ENCODE measurements around the gene GLTPD2.
A peak's percentile ranks its signal among the peaks of the same experiment; 100 is the strongest.
"Not testable (repeated sequence)": the region's sequence is repeated elsewhere in the genome, so short reads cannot be mapped to it uniquely, and the experiment has no call there.

Gene GLTPD2

GRCh38 chr17:4808378-4808767 lies 19.6 kb downstream of the GLTPD2 start:
- no peak for DNase-seq (ENCODE audit: low read depth)

GRCh38 chr17:4810696-4811290 lies 22.0 kb downstream of the GLTPD2 start:
- no peak for DNase-seq (ENCODE audit: low read depth)

GRCh38 chr17:4811471-4811870 lies 22.7 kb downstream of the GLTPD2 start:
- DNase-seq (ENCODE audit: low read depth): no peak

- no peak for DNase-seq (ENCODE audit: low read depth)
Measured at GRCh38 chr17:4812690-4813089, 23.9 kb downstream of the GLTPD2 start.

- no peak for DNase-seq (ENCODE audit: low read depth)
Measured at GRCh38 chr17:4815043-4815675, 26.4 kb downstream of the GLTPD2 start.

GRCh38 chr17:4816826-4817225 lies 28.1 kb downstream of the GLTPD2 start:
- DNase-seq (ENCODE audit: low read depth): no peak

- no peak for DNase-seq (ENCODE audit: low read depth)
Measured at GRCh38 chr17:4818276-4818675, 29.5 kb downstream of the GLTPD2 start.

- DNase-seq (ENCODE audit: low read depth): no peak
Measured at GRCh38 chr17:4822835-4823234, 34.1 kb downstream of the GLTPD2 start.

- DNase-seq (ENCODE audit: low read depth): no peak
Measured at GRCh38 chr17:4823373-4824089, 34.8 kb downstream of the GLTPD2 start.

- DNase-seq (ENCODE audit: low read depth): no peak
Measured at GRCh38 chr17:4827399-4827798, 38.6 kb downstream of the GLTPD2 start.

- DNase-seq (ENCODE audit: low read depth): not testable (repeated sequence)
Measured at GRCh38 chr17:4832829-4833177, 44.0 kb downstream of the GLTPD2 start.

GRCh38 chr17:4833178-4833940 lies 44.6 kb downstream of the GLTPD2 start, which contains the start of gene MINK1:
Gene MINK1, plus strand, starts transcription at chr17:4833340. Its CDS starts 244 bp downstream, at chr17:4833584.
- DNase-seq (ENCODE audit: low read depth): peak; percentile 81

GRCh38 chr17:4833941-4834680 lies 45.3 kb downstream of the GLTPD2 start:
- DNase-seq (ENCODE audit: low read depth): no peak

GRCh38 chr17:4834681-4835020 lies 45.9 kb downstream of the GLTPD2 start:
- DNase-seq (ENCODE audit: low read depth): no peak

- no peak for DNase-seq (ENCODE audit: low read depth)
Measured at GRCh38 chr17:4836221-4836620, 47.5 kb downstream of the GLTPD2 start.

GRCh38 chr17:4837471-4838308 lies 48.9 kb downstream of the GLTPD2 start:
- no peak for DNase-seq (ENCODE audit: low read depth)

GRCh38 chr17:4838309-4838785 lies 49.6 kb downstream of the GLTPD2 start:
- no peak for DNase-seq (ENCODE audit: low read depth)

- DNase-seq (ENCODE audit: low read depth): no peak
Measured at GRCh38 chr17:4839221-4839620, 50.5 kb downstream of the GLTPD2 start.

All from activated gamma-delta T cell treated with anti-CD3 and anti-CD28 coated beads, Interleukin-2, amount 50 U/mL, for 16 hours (primary cell).